ENCODE measurements around the gene KIF2A.

DNA sequence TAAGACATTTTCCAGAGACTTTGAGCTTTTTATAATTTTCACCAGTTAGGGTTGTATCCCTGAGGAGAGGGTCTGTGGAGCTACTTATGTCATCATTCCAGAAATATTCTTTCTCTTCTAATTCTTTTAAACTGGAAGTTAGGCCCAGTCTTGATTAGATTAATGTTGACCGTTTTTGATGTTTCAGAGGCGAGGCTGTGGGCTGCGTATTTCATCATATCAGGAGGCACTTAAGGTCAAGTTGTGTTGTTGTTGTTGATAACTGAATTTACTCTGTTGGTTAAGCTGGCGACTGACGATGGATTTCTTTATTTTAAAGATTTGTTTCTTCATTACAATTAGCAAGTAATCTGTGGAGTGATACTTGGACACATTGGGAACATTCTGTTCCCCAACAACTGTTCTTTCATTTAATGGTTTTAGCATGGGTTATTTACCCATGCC lies 126.6 kb downstream of the KIF2A start:
- no peak for TF ChIP-seq TAF1 (IDR thresholded peaks at IDR 0.05; ENCODE audit: low read depth)
- TF ChIP-seq MAX (IDR thresholded peaks at IDR 0.05) = no peak
- no peak for TF ChIP-seq REST (IDR thresholded peaks at IDR 0.05; ENCODE audit: low read depth)
- TF ChIP-seq EP300 (IDR thresholded peaks at IDR 0.05; ENCODE audit: borderline replicate concordance) = no peak
- no peak for TF ChIP-seq FOXM1 (IDR thresholded peaks at IDR 0.05; ENCODE audit: borderline replicate concordance, low read depth)
- no peak for TF ChIP-seq ZBTB7A (IDR thresholded peaks at IDR 0.05; ENCODE audit: low read depth)
- no peak for TF ChIP-seq CEBPB (IDR thresholded peaks at IDR 0.05)
- TF ChIP-seq YY1 (IDR thresholded peaks at IDR 0.05; ENCODE audit: low read depth) = no peak
- no peak for TF ChIP-seq EGR1 (IDR thresholded peaks at IDR 0.05)
- no peak for TF ChIP-seq NFIC (IDR thresholded peaks at IDR 0.05)
- TF ChIP-seq TEAD4 (IDR thresholded peaks at IDR 0.05) = no peak
- TF ChIP-seq RAD21 (IDR thresholded peaks at IDR 0.05; ENCODE audit: low read depth) = no peak
- no peak for TF ChIP-seq TCF12 (IDR thresholded peaks at IDR 0.05; ENCODE audit: low read depth)

All from Ishikawa (cell line).